GM21390 (cell line): ENCODE results near the gene GRID2.

Experiments used
- ATAC-seq: cut with Tn5 transposase; IDR thresholded peaks from one replicate; pipeline ENCODE4 v1.9.1; 2021; ENCODE audit not compliant: unreplicated experiment

GRID2 gene

DNA sequence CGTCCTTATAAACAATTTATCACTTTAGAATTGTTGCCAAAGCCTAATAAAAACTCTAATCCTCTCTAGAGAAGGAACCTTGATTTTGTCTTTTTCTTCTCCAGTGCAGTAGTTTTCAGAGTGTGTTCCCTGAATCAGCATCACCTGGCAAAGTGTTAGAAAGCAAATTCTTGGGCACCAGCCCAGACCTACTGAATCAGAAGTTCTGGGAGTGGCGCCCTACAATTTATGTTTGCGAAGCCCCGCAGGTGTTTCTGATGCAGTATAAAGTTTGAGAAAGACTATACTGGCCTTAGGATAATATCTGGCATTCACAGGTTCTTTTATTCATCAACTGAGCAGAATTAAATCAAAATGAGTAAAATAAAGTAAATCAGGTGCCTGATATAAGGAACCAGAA, 879.0 kb downstream of the GRID2 start:
- no peak for ATAC-seq

DNA sequence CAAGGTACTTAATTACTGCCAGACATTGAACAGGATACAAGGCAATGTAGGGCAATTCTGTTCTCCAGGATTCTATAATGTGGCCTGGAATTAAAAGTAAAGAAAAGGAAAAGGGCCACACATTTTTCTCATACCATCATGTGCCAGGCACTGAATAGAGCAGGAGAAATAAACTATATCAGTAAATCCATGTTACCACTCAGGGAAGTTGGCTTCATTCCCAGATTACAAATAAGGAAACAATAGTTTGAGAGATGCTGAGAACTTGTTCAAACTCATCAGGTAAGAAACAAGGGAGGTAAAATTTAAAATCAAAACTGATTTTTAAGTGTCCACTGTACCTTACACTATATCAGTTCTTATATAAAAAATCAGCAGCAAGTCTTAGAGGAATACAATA, 879.8 kb downstream of the GRID2 start:
- ATAC-seq: no peak

DNA sequence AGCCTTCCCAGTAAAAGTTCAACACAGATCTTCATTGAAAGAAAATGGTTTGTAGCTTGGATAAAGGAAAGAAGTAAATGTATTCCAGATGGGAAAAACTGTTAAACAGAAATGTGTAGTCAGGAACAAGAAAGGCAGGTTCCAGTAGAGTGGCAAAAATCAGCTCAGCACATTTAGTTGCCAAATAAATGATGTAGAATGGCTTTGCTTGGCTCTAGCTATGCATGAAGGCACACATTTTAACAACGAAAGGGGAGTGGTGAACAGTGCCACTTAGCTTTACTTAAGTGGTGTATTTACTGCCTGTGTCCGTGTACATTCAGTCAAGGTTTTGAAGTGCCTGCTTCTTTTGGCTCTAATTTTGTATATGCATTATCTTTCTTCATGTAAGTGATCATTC, 880.3 kb downstream of the GRID2 start:
- no peak for ATAC-seq

DNA sequence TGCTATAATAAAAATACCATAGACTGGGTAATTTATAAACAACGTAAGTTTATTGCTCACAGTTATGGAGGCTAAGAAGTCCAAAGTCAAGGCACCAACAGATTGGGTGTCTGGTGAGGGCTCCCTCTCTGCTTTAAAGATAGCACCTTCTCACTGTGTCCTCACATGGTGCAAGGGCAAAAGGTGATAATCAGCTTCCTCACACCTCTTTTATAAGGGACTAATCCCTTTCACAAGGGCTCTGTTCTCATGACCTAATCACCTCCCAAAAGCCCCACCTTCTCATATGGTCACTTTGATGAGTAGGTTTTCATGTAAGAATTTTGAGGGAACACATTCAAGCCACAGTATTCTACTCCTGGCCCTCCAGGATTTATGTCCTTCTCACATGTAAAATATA, 883.1 kb downstream of the GRID2 start:
- no peak for ATAC-seq

DNA sequence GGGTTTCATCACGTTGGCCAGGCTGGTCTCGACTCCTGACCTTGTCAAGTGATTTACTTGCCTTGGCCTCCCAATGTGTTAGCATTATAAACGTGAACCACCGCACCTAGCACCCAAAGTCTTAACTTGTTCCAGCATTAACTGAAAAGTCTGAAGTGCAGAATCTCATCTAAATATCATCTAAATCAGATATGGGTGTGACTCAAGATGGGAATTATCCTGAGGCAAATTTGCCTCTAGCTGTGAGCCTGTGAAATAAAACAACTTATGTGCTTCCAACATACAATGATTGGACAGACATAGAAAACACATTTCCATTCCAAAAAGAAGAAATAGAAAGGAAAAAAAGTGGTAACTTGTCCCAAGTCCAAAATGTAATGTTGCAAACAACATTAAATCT, 883.7 kb downstream of the GRID2 start:
- ATAC-seq: no peak

DNA sequence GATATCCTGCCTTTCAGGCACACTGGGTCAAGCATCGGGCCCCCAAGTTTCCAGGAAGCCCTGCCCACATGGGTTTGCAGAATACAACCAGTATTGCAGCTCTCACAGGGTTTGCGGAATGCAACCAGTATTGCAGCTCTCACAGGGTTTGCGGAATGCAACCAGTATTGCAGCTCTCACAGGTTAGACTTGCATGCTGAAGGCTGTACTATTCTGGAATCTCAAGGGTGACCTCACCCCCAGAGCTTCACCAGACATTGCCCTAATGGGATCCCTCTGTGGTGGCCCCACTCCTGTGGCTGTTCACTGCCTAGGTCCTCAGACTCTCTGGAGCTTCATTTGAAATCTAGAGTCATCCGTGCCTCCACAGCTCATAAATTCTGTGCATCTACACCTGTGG, 884.1 kb downstream of the GRID2 start:
- no peak for ATAC-seq

DNA sequence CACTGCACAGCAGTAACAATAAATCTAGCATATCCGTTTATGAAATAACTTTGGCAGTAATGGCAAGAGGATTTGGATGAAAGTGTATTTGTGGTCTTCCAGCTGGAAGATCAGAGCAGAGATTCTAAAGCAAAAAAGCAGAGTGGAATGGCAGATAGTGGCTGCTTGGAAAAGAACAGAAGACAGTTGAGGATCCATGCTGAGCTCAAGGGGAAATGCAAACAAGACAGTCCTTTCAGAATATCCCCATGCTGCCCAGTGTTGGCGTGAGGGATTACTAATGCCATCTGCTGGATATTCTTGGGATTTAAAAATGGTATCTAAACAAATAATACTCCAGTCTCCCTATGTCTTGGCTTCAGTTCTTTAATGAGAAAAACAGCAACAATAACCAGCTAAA, 895.7 kb downstream of the GRID2 start:
- ATAC-seq: no peak

DNA sequence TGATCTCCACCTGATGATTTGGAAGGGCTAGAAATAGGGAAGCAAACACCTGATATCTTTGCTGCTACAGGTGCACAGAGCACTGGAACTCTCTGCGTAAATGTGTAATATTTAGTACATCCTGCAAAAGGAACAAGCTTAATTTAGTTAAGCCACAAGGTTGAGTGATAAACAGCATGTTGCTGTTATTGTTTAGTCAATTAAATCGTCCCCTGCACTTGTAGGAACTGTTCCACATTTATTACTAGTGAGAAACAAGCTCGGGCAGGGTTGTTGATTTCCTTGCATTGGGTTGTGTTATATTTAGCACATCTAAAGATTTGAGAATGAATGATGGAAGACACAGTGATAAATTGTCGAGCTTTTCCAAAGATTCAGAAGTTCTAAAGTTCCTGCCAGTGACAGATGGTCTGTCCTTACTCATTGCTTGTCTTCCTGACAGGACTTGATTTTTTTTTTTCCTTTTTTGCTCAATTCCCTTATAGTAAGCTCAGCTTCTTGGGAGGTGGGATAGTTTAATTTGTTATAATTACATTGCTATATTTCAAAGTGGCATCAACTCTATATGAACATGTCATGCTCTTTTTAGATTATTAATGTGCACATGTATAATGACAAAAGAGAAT, 897.8 kb downstream of the GRID2 start:
- no peak for ATAC-seq

DNA sequence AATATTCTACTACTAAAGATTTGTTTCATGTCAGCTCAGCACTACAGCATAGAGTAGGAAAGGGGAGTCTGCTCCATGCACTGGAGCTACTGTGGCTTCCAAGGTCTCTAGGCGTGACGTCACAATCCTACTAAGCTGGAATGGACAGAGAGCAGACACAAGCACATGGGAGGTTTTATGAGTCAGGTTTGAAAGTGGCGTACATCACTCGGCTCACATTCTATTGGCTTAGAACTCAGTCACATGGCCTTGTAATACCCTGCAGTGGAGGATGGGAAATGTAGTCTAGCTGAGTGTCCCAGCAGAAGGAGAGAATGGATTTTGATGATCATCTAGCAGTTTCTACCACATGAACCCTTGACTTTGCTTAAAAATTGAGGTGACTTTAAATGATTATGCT, 899.9 kb downstream of the GRID2 start:
- ATAC-seq: no peak

DNA sequence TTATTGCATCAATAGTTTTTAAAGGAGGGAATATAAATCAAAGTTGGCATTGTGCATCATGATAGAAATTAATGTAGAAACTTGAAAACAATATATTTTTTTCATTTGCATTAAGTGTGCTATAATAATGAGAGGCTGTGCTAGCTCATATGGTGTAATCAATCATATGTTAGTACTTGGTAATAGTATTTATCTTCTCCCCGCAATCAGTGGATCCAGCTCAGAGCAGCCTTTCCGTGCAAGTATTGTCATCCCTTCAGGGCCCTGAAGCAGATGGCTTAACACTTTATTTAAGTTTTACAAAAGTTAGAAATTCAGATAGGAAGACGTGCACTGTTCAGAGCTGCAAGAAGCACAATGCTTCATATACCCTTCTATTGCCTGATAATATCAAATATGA, 908.5 kb downstream of the GRID2 start:
- no peak for ATAC-seq

DNA sequence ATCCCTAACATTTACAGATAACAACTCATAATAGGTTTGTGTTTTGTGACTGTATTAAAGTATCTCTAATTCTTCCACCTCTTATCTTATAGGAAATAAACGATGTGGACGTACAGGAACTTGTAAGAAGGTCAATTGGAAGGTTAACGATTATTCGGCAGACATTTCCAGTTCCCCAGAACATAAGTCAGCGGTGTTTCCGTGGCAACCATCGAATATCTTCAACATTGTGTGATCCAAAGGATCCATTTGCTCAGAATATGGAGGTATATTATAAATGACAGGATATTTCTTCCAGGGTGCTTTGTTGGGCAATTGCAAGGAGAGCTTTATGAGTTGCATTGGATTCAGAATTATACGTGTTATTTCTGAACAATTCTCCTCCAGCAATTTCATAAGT, 912.9 kb downstream of the GRID2 start:
- no peak for ATAC-seq

DNA sequence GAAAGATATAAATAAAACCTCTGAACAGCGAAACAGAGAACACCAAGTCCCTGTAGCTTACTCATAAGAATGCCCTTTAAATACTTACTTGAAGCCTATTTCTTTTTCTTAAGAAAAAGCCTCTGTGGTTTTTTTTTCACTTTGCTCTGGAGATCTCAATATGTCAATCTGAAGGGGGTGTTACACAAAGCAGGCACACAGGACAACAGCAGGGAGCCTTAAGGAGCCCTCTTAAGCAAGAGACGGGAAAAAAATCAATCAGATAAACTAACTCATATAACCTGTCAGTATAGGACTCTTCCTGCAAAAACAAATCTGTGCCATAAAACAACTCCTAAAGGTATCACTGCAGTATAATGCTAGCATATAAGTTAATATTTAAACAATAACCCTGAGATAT, 913.7 kb downstream of the GRID2 start:
- no peak for ATAC-seq

DNA sequence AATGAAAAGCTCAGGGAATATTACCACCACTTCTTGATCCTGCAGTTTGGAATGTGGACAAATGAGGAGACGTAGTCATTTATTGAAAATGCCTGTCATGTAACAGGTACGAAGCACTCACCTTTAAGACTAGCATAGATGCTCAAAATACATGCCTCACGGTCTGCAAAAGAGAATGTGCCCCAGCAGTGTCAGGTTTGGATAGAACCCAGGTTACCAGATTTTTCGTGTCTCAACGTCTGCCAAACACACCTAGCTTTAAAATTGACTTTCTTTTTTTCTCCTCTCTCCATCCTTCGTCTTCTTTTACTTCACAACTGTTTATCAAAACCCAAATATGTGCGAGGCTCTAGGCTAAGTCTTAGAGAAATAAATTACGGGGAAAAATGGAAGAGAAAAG, 918.0 kb downstream of the GRID2 start:
- no peak for ATAC-seq

DNA sequence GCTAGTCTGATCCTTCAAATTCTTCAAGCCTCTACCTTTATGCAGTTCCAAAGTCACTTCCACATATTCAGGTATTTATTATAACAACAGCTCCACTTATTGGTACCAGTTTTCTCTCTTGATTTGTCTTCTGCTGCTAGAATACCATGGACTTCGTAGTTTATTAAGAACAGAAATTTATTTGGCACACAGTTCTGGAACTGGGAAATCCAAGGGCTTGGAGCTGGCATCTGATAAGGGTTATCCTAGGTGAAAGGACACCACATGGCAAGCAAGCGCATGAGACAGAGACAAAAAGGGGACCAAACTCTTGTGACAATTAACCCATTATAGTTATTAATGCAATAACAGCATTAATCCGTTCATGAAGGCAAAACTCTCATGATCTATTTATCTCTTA, 924.3 kb downstream of the GRID2 start:
- no peak for ATAC-seq

DNA sequence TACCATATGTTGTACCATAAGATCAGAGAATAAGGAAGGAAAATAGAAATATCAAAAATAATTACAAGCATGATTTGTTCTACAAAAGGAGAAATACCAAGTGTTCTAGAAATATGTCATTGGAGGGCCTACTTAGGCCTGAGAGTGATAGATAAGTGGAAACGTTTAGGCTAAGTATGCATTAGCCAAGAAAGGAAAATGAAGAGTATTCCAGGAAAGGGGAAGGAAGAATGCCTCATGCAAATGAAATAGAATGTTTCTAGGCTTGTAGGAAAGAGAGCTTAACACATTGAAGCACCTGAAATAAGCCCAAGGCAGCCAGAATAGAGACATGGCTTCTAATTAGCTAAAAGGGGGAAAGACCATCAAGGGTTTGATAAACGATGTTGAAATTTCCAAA, 929.1 kb downstream of the GRID2 start:
- ATAC-seq: no peak

DNA sequence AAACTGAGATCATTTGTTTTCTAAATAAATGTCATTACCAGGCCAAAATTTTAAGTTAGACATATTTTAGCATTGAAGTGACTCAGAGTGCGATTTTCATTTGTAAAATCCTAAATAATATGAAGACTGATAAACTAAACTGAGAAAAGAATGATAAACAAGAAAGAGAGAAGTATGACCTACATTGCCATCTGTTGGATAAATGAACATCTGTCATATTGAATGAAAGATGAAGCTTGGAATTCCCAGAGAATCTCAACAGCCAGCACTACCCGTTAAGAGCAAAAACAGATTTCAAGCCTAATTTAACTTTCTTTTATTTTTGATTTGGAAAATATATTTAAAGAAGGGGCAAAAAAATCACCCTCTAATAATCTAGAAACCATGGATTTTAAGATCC, 933.8 kb downstream of the GRID2 start:
- ATAC-seq: no peak

DNA sequence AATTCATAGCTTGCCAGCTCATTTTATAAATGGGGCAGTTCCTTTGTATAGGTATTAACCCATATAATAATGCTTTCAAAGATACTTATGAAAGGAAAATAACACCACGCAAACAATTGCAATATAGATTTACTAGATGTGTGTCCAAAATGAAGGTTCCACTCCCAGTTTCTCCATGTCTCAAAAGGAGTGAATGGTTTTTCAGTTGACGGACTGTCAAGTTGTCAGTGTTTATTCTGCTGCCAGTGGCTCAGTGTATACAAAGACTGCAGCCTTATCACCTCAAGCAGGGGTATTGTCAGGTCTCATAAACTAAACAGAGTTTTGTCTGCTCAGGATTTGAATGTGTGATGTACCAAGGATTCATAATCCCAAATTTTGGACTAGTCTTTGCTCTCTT, 939.5 kb downstream of the GRID2 start:
- ATAC-seq: no peak

DNA sequence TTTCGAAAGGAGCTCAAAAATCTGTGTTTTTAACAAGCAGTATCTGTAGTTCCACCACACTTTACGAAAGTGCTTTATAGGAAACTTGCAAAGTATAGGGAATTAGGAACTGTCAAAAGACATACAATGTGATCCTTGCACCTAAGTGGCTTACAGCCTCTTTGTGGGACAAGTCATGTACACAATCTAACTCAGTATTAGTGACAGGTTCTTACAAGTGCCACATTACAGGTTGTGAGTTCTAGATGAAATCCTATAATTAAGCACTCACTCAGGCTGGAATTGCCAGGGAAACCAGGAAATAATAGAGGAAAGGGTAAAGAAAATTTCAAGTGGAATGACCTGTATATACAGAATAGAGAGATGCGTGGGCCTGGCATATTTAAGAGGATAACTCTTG, 957.4 kb downstream of the GRID2 start:
- ATAC-seq: no peak

DNA sequence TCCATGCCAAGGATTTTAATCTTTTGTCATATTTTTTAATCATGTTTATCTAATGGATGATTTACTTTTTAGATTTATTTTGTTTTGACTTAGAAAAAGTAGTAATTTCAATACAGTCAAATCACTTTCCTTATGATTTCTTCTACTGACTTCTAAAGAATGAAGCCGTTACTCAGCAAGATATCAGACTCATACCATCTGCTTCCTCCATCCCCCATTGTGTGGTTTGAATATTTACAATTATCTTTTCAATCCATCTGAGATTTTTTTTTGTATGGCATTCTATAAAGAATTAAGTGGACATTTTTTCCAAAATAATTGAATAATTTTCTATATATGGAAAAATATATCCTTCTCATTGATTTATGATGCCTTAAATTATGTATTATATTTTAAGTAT, 959.4 kb downstream of the GRID2 start:
- ATAC-seq: no peak

DNA sequence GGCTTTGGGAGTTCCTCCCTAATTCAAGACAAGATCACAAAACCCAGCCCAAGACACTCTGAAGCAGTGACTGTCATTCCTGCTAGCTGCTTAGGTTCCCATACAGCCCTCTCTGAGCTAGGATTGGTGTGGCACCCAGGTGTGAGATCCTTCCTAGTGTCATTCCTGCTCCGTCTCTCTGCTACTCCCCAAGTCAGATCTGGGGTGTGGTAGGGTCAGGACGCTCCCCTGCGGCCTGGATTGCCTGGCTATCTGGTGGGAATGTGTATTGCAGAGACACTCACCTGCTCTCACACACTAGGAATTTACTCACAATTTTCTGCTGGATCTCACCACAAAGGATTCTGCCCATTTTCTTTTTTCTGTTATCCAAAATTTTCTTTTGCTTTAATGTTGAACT, 964.0 kb downstream of the GRID2 start:
- no peak for ATAC-seq

DNA sequence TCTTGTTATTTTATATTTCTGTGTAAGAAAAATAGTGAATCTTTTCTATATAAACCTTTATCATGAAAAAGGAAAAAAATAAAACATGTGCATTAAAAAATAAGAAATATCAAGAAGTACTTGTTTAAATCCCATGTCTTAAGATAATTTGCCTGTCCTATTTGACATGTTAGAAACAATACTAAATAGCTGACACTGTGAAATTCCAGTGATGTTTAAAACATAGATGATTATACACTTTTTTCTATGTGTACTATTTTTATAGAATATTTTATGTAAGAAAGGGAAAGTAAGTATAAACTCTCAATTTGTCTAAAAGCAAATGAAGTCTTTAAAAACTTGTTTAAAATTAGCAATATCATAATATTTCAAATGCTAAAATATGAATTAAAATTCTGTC, 981.6 kb downstream of the GRID2 start:
- ATAC-seq: no peak

DNA sequence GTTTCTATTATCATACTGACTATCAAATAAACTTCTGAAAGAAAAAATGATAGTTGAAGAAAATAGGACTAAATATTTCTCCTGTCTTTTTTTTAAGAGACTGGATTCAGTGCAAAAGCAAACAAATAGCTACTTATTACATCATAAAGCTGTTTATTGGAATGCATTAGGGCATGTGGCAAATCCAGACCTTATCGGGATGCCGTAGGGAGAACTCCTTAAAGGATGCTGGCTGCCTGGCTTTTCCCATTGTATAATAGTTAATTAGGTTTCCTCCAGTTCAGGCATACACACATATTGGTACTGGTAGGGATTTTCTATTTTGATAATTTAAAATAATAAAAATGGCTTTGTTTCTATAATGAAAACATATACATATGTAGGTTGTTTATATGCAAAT, 985.5 kb downstream of the GRID2 start:
- no peak for ATAC-seq

DNA sequence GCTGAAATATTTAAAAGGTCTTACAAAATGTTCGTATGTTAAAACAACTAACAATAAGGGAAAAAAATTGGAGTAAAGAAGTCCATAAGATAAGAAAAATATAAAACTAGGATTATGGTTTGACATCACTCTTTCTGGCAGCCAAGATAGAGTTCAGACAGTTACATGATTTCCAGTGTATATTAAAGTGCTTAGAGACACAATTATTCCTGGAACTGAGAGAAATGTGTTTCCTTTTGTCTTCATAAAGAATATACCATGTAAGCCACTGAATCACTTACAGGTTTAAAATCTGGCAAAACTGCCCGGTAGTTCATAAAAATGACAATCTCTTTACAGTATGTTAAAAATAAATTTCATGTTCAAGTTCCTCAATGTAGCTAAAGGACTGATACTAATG, 986.1 kb downstream of the GRID2 start:
- no peak for ATAC-seq

DNA sequence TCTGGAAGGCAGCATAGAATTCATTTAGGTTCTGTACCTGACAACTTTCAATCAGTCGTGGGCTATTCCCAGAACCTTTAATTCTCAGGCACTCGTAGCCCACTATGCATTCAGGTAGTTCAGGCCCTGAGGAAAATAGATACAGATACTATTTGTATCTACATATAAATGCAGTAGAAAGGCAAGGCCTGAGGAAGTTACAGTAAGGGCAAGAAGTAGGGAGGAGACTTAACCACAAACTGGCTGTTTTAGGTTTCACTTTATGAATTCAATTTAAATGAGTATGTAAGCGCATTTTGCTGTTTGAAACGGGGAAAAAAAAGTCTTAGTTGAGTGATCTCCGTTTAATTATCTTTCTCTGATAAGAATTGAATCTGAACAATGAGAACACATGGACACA, 995.4 kb downstream of the GRID2 start:
- ATAC-seq: peak; percentile 64
